Measurements from ENCODE around the gene POLR2I.

DNA sequence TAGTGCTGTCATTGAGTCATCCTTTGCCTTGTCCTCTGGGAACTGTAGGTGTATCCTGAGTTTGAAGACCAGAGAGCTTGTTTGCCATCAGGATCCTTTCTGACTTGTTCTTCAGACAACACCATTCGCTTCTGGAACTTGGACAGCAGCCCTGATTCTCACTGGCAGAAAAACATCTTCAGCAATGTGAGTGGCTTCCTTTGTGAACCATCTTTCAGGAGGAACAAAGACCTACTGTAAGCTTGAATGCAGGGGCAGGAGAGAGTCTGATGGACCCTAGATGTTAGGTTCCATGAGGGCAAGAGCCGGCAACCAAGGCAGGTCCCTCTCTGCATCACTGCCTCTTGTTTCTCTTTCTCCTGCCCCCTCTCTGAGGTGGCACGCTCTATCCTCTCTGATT is 33.3 kb downstream of the POLR2I start:
- TF ChIP-seq, protein P1, sequence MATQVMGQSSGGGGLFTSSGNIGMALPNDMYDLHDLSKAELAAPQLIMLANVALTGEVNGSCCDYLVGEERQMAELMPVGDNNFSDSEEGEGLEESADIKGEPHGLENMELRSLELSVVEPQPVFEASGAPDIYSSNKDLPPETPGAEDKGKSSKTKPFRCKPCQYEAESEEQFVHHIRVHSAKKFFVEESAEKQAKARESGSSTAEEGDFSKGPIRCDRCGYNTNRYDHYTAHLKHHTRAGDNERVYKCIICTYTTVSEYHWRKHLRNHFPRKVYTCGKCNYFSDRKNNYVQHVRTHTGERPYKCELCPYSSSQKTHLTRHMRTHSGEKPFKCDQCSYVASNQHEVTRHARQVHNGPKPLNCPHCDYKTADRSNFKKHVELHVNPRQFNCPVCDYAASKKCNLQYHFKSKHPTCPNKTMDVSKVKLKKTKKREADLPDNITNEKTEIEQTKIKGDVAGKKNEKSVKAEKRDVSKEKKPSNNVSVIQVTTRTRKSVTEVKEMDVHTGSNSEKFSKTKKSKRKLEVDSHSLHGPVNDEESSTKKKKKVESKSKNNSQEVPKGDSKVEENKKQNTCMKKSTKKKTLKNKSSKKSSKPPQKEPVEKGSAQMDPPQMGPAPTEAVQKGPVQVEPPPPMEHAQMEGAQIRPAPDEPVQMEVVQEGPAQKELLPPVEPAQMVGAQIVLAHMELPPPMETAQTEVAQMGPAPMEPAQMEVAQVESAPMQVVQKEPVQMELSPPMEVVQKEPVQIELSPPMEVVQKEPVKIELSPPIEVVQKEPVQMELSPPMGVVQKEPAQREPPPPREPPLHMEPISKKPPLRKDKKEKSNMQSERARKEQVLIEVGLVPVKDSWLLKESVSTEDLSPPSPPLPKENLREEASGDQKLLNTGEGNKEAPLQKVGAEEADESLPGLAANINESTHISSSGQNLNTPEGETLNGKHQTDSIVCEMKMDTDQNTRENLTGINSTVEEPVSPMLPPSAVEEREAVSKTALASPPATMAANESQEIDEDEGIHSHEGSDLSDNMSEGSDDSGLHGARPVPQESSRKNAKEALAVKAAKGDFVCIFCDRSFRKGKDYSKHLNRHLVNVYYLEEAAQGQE (IDR thresholded peaks at IDR 0.05; ENCODE audit: borderline replicate concordance) = no peak
- TF ChIP-seq CTCF (IDR thresholded peaks at IDR 0.05; ENCODE audit: poor library complexity, severe bottlenecking) (no peak), TAF1 (IDR thresholded peaks at IDR 0.05; ENCODE audit: low read depth) (no peak), RAD21 (conservative IDR thresholded peaks at IDR 0.05) (no peak), EZH2 (IDR thresholded peaks at IDR 0.05; ENCODE audit: borderline replicate concordance, insufficient read depth, low read length, poor library complexity, severe bottlenecking) (no peak), EP300 (conservative IDR thresholded peaks at IDR 0.05; ENCODE audit: poor library complexity, severe bottlenecking) (no peak), POLR2AphosphoS5 (IDR thresholded peaks at IDR 0.05) (no peak)

All from neural cell (in vitro differentiated cells).